Gastrocnemius medialis (tissue), 4 donors: ENCODE data around the gene SMAD1.

Experiments used
- POLR2A ChIP-seq, 2 donors: fragments of 450-650 bp; IDR thresholded peaks; one replicate each; pipeline ENCODE4 v1.6.1; 2017; ENCODE audit warnings: antibody characterized with exemption in 2 of 2, mild to moderate bottlenecking in 2 of 2, moderate library complexity in 2 of 2
- TF ChIP-seq, protein P1 (sequence below), 5 experiments: fragments of 450-650 bp in 3 of 5; fragments of 200-600 bp in 2 of 5; sonication (generic) in 2 of 5; IDR thresholded peaks in 4 of 5; conservative IDR thresholded peaks in 1 of 5; 1 replicate in 4 of 5; 2 replicates in 1 of 5; pipeline ENCODE4 v1.5.1; 2016 to 2019; ENCODE audit warnings: antibody characterized with exemption in 5 of 5, mild to moderate bottlenecking in 3 of 5, moderate library complexity in 3 of 5

DNA sequence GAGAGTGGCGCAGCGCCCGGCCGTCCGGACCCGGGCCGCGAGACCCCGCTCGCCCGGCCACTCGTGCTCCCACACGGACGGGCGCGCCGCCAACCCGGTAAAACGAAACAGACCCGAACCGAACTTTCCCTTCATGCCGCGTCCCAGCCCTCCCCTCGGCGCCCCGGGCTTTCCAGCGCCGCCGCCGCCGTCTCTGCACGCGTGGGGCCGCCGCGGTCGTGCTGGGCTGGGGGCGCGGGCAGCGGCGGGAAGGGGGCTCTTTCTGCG is 222 bp downstream of the SMAD1 start:
- TF ChIP-seq, protein P1, sequence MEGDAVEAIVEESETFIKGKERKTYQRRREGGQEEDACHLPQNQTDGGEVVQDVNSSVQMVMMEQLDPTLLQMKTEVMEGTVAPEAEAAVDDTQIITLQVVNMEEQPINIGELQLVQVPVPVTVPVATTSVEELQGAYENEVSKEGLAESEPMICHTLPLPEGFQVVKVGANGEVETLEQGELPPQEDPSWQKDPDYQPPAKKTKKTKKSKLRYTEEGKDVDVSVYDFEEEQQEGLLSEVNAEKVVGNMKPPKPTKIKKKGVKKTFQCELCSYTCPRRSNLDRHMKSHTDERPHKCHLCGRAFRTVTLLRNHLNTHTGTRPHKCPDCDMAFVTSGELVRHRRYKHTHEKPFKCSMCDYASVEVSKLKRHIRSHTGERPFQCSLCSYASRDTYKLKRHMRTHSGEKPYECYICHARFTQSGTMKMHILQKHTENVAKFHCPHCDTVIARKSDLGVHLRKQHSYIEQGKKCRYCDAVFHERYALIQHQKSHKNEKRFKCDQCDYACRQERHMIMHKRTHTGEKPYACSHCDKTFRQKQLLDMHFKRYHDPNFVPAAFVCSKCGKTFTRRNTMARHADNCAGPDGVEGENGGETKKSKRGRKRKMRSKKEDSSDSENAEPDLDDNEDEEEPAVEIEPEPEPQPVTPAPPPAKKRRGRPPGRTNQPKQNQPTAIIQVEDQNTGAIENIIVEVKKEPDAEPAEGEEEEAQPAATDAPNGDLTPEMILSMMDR (IDR thresholded peaks at IDR 0.05 in 4 of 5, conservative IDR thresholded peaks at IDR 0.05 in 1 of 5) = no peak
- no peak for TF ChIP-seq POLR2A (IDR thresholded peaks at IDR 0.05)
